Activated CD4-positive, alpha-beta T cell treated with anti-CD3 and anti-CD28 coated beads, Interleukin-2, amount 50 U/mL, for 24 hours (primary cell): ENCODE measurements around the gene CD300H.
"Not testable (repeated sequence)": the region's sequence is repeated elsewhere in the genome, so short reads cannot be mapped to it uniquely, and the experiment has no call there.

Experiments
- DNase-seq, 2 donors: peaks; one replicate each; pipeline ENCODE4 v3.0.0-alpha.2; 2020; ENCODE audit warnings: low read depth in 1 of 2, low spot score in 1 of 2

The CD300H gene

GRCh38 chr17:74585711-74586110 is 18.4 kb upstream of the CD300H start:
- DNase-seq = no peak

GRCh38 chr17:74584292-74585060 is 17.2 kb upstream of the CD300H start:
- no peak for DNase-seq

- DNase-seq = no peak
These were observed 15.3 kb upstream of the CD300H start for GRCh38 chr17:74582633-74583032.

- DNase-seq = no peak
These were observed 12.6 kb upstream of the CD300H start for GRCh38 chr17:74579900-74580299.

- no peak for DNase-seq
These were observed 11.7 kb upstream of the CD300H start for GRCh38 chr17:74578979-74579378.

- no peak for DNase-seq
These were observed 7.3 kb upstream of the CD300H start for GRCh38 chr17:74574489-74575142.

GRCh38 chr17:74573635-74574034 is 6.3 kb upstream of the CD300H start:
- not testable (repeated sequence) for DNase-seq

- no peak for DNase-seq
These were observed 5.9 kb upstream of the CD300H start for GRCh38 chr17:74573169-74573568.

GRCh38 chr17:74571621-74572270 is 4.4 kb upstream of the CD300H start:
- no peak for DNase-seq

GRCh38 chr17:74569020-74570003 is 2.0 kb upstream of the CD300H start:
- DNase-seq = peak in 1 of 2 donors; percentile 8

- DNase-seq = no peak
These were observed 981 bp upstream of the CD300H start for GRCh38 chr17:74568106-74568873.

- no peak for DNase-seq
These were observed 1.1 kb downstream of the CD300H start for GRCh38 chr17:74566132-74566753.

GRCh38 chr17:74565126-74565525 is 2.2 kb downstream of the CD300H start:
- no peak for DNase-seq

GRCh38 chr17:74563358-74563757 is 4.0 kb downstream of the CD300H start:
- no peak for DNase-seq

- DNase-seq = no peak
These were observed 5.7 kb downstream of the CD300H start for GRCh38 chr17:74561586-74561985.

GRCh38 chr17:74558882-74559519 is 8.3 kb downstream of the CD300H start:
- no peak for DNase-seq

GRCh38 chr17:74558402-74558801 is 8.9 kb downstream of the CD300H start:
- DNase-seq = not testable (repeated sequence)

- DNase-seq = no peak
These were observed 11.8 kb downstream of the CD300H start for GRCh38 chr17:74555427-74555940.

- DNase-seq = no peak
These were observed 12.4 kb downstream of the CD300H start for GRCh38 chr17:74554909-74555308.
